HG03196 (cell line): Measurements from ENCODE around the gene KATNIP.
"Not testable (repeated sequence)": the region's sequence is repeated elsewhere in the genome, so short reads cannot be mapped to it uniquely, and the experiment has no call there.

ENCODE experiments used
- ATAC-seq: cut with Tn5 transposase; IDR thresholded peaks from one replicate; pipeline ENCODE4 v1.9.1; 2021; ENCODE audit not compliant: unreplicated experiment

KATNIP gene

GRCh38 chr16:27534256-27534655, 15.7 kb upstream of the KATNIP start:
- no peak for ATAC-seq

DNA sequence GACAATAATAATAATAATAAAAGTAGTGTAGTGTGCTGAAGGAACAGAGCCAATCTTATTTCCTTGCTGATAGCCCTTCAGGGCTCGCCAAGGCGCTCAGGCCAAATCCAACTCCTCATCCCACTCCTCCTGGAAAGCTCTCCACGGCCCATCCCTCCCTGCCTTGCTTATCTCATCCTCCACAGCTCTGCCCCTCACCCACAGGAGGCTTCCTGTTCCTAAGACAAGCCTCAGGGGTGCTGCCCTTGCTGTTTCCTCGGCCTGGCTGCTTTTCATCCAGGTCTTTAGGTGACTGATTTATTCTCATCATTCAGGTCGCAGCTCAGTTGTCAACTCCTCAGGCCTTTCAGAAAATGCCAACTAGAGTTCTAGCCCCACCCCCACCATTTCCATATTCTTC, 11.4 kb upstream of the KATNIP start:
- ATAC-seq, result no peak

DNA sequence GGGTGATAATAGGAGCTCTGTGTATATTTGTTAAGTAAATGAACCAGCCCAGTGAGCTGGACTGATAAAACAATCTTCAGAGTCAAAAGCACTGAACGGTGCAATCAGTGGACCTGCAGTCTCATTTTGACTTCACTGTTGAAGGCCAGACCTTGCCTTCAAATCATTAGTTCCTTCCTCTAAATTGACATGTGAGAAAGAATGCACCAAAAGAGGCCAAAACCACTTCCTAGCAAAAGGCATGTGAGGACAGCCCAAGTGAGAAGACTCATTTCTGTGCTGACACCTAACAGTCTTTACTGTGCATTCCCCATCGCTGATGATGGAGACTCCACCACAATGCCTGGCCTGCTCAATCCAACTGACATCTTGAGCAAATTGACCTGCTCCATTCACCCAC, 10.8 kb upstream of the KATNIP start:
- no peak for ATAC-seq

GRCh38 chr16:27539636-27540035, 10.3 kb upstream of the KATNIP start:
- ATAC-seq, result no peak

DNA sequence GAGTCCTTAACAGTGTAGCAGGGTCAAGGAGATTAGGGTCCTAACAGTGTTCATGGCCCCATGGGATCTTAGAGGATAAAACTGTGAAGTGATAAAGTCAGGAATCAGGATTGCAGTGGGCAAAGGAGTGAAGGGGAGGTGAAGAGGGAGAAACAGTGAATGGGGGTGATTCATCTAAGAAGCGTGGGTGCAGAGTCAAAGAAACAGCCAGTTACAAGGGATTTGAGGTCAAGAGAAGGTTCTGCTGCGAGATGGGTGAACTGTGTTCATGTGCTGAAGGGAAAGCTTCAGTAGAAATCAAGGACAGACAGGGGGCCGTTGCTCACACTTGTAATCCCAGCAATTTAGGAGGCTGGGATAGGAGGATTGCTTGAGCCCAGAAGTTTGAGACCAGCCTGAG, 6.1 kb upstream of the KATNIP start:
- no peak for ATAC-seq

- no peak for ATAC-seq
Observed at GRCh38 chr16:27544671-27545070, 5.3 kb upstream of the KATNIP start.

DNA sequence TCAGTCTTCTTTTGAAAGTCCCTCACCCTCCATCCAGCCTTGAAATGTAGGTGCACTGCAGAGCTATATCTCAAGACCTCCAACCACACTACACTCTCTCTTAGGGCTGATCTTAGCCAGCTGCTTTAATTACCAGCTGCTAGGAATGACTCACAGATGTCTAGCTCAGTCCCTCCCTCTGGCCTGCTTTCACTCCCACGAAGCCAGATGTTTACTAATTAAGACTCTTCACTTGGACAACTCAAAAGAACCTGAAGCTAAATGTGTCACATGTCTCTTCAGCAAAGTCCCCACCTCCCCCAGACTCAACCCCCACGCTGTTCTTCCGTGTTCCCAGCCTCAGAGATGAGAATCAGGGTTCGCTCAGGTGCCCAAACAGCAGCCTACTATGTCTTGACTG, 2.8 kb upstream of the KATNIP start:
- ATAC-seq, result no peak

DNA sequence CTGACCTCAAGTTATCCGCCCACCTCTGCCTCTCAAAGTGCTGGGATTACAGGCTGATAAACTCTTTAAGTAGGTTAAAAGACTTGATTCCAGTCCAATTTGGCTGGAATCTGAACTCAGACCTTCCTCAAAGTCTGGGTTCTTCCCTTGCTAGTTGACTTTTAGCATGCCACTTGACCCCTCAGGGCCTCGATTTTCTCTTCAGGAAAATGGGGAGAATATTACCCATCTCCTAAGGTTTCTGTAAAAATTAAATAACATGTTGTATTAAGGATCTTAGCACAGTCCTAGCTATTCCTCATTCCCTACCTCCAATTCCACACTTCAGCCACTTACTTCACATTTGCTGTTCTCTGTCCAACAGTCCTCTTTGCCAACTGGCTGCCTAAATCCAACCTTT, 2.1 kb upstream of the KATNIP start:
- ATAC-seq, result no peak

DNA sequence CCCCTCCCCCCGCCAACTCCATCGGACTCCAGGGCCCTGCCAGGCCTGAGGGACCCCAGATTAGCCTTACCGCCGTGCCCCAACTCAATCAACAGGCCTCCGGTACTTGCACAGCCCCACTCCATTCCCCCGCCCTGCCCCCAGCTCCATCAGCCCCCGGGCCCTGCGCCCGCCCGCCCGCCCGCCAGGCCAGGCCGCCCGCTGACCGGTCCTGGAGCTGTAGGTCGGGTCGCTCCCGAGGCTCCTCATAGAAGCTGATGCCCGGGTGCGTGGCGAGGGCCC, 539 bp upstream of the KATNIP start:
- ATAC-seq, result peak; percentile 18

GRCh38 chr16:27550582-27550920, 607 bp downstream of the KATNIP start:
- ATAC-seq, result no peak

- no peak for ATAC-seq
Observed at GRCh38 chr16:27551036-27551435, 1.1 kb downstream of the KATNIP start.

GRCh38 chr16:27556471-27556870, 6.5 kb downstream of the KATNIP start:
- ATAC-seq, result no peak

DNA sequence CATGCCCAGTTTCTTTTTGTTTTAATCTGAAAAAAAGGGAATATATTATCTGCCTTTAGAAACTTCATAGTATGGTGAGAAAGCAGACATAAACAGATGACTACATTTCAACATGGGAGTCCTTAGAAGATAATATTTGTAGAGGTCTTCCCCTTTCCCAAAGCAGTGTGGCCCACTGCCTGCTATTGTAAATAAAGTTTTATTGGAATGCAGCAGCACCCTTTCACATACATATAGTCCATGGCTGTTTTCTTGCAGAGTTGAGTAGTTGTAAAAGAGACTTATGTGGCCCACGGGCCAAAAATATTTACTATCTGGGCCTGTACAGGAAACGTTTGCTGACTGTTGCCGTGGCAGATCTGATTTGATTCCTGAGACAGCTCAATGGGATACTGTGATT, 8.5 kb downstream of the KATNIP start:
- ATAC-seq, result no peak

DNA sequence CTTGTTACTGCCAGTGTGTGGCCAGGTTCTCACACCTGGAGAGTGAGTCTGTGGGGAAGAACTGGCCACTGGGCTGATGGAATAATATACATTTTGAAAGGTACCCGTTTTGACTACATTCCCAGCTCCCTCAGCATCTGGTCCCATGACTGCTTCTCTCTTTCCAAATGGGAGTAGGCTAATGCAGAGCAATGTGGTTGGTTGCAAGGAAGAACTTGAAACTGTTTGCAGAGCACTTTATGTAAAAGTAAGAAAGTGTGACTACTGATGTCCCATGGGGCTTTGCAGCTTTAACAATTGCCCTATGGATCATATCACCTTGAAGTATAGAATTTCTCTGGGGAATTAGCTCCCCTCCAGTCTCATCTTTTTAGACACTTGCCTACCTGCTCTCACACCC, 9.0 kb downstream of the KATNIP start:
- no peak for ATAC-seq

GRCh38 chr16:27561216-27561615, 11.3 kb downstream of the KATNIP start:
- ATAC-seq, result no peak

GRCh38 chr16:27564224-27564623, 14.3 kb downstream of the KATNIP start:
- no peak for ATAC-seq

- no peak for ATAC-seq
Observed at GRCh38 chr16:27566417-27566816, 16.5 kb downstream of the KATNIP start.

DNA sequence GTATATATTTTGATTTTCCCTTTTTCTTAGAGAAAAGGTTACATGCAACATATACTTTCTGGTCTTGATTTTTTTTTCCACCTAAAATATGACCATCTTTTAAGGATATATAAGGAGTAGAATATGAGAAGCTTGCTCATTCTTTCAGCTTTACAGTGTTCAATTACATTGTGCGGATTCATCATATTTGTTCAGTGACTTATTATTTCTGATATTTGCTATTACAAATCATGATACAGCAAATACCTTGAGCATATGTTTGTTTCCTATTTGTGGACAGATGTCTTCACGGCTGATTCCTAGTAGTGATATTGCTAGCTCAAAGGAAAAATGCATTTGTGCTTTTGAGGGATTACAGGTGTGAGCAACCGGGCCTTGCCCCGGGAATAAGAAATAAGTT, 18.1 kb downstream of the KATNIP start:
- no peak for ATAC-seq

DNA sequence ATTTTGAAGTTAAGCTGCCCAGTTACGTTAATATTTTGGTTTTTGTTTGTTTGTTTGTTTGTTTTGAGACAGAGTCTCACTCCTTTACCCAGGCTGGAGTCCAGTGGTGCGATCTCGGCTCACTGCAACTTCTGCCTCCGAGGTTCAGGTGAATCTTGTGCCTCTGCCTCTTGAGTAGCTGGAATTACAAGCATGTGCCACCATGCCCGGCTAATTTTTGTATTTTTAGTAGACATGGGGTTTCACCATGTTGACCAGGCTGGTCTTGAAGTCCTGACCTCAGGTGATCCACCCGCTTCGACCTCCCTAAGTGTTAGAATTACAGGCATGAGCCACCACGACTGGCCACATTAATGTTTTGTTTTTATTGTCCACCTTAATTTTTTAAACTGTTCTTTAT, 21.0 kb downstream of the KATNIP start:
- not testable (repeated sequence) for ATAC-seq

DNA sequence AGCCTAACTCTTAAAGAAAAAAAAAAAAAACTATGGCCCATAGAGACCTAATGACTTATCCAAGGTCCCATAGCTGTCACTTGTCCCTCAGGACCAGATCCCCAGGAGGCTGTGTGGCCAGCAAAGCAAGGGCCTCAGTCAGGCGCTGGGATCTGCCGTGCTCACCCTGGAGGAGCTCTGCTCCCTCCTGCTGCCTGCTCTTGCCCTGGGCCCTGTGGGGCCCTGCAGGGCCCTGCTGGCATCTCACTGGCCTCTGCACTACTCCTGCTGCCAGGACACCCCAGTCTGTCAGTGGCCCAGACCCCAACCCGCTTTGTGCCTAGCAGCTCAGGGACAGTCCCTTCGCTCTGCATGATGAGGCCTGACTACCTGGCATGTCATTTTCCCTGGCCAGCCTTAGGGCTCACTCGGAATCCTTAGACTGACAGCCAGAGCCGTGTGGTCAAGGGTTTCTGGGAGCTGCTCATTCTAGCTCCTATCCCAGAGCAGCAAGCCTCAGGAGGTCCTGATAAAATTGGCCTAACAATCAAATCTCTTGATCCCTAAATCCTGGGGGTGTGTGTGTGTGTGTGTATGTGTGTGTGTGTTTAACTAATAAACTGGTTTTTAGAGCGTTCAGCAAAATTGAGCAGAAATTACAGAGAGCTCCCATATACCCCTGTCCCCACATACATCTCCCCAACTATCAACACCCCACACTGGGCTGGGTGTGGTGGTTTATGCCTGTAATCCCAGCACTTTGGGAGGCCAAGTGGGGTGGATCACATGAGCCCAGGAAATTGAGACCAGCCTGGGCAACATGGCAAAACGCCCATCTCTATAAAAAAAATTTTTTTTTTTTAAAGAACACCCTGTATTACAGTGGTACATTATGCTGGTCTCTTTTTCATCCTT, 21.7 kb downstream of the KATNIP start:
- ATAC-seq, result no peak

GRCh38 chr16:27572711-27573110, 22.8 kb downstream of the KATNIP start:
- no peak for ATAC-seq

GRCh38 chr16:27576729-27577128, 26.8 kb downstream of the KATNIP start:
- no peak for ATAC-seq
